HepG2 (cell line): ENCODE measurements around the gene CUL9. TPM values are rescaled to one million over a fixed set of nuclear protein-coding genes. Genes with fewer than 3 reads are reported as not detected.

Experiments used
- AKAP8 ChIP-seq: sonication (generic); formaldehyde crosslinking; IDR thresholded peaks from 2 replicates; pipeline ENCODE4 v1.5.1; 2020; ENCODE audit warnings: mild to moderate bottlenecking, missing genetic modification reagents
- ARNTL ChIP-seq: sonication (generic); formaldehyde crosslinking; IDR thresholded peaks from 2 replicates; pipeline ENCODE4 v1.4.0; 2020; ENCODE audit warnings: mild to moderate bottlenecking, missing genetic modification reagents
- ELF1 ChIP-seq: sonication (generic); formaldehyde crosslinking; IDR thresholded peaks from 2 replicates; pipeline ENCODE4 v1.4.0; 2020; ENCODE audit warnings: missing genetic modification reagents
- HNF1A ChIP-seq, 2 experiments: sonication (generic) in 1 of 2; formaldehyde crosslinking in 1 of 2; IDR thresholded peaks; 2 replicates each; pipeline versions ENCODE4 v1.4.0 to v1.6.1; 2016 to 2020; ENCODE audit warnings: borderline replicate concordance in 1 of 2, low read depth in 1 of 2, mild to moderate bottlenecking in 1 of 2, missing genetic modification reagents in 1 of 2
- HNRNPK ChIP-seq: fragments of 200-400 bp; formaldehyde crosslinking; IDR thresholded peaks from 2 replicates; pipeline ENCODE4 v1.6.1; 2018; ENCODE audit warnings: low read length, low read depth, moderate library complexity, mild to moderate bottlenecking; ENCODE audit not compliant: poor library complexity, severe bottlenecking
- IKZF4 ChIP-seq: sonication (generic); formaldehyde crosslinking; IDR thresholded peaks from 2 replicates; pipeline ENCODE4 v1.5.1; 2020; ENCODE audit warnings: borderline replicate concordance, mild to moderate bottlenecking, low read depth, missing genetic modification reagents; ENCODE audit errors: not compliant biosample characterization
- IRX3 ChIP-seq: sonication (generic); formaldehyde crosslinking; IDR thresholded peaks from 2 replicates; pipeline ENCODE4 v1.8.1; 2023; ENCODE audit warnings: mild to moderate bottlenecking, low read depth, missing genetic modification reagents, borderline replicate concordance
- KAT8 ChIP-seq: IDR thresholded peaks from 2 replicates; pipeline ENCODE4 v1.6.1; 2016; ENCODE audit warnings: missing genetic modification reagents, missing compliant biosample characterization
- NR2F6 ChIP-seq, 2 experiments: IDR thresholded peaks; 2 replicates each; pipeline ENCODE4 v1.6.1; 2016; ENCODE audit warnings: antibody characterized with exemption in 1 of 2, mild to moderate bottlenecking in 1 of 2
- PHF8 ChIP-seq: sonication (generic); formaldehyde crosslinking; IDR thresholded peaks from 2 replicates; pipeline ENCODE4 v1.5.0; 2020; ENCODE audit warnings: missing genetic modification reagents
- RARA ChIP-seq: IDR thresholded peaks from 2 replicates; pipeline ENCODE4 v1.6.1; 2016; ENCODE audit warnings: missing genetic modification reagents, missing compliant biosample characterization
- RBFOX2 ChIP-seq: fragments of 200-400 bp; formaldehyde crosslinking; IDR thresholded peaks from 2 replicates; pipeline ENCODE4 v1.6.1; 2017; ENCODE audit warnings: low read depth, mild to moderate bottlenecking, low read length
- SPEN ChIP-seq: sonication (generic); formaldehyde crosslinking; IDR thresholded peaks from 2 replicates; pipeline ENCODE4 v1.5.1; 2020; ENCODE audit warnings: low read depth, mild to moderate bottlenecking, missing genetic modification reagents
- TBP ChIP-seq: sonication (generic); formaldehyde crosslinking; IDR thresholded peaks from 2 replicates; pipeline ENCODE4 v1.5.0; 2020; ENCODE audit warnings: missing genetic modification reagents
- ZBTB38 ChIP-seq: sonication (generic); formaldehyde crosslinking; IDR thresholded peaks from 2 replicates; pipeline ENCODE4 v1.5.1; 2020; ENCODE audit warnings: mild to moderate bottlenecking, missing genetic modification reagents
- ZFP82 ChIP-seq: sonication (generic); formaldehyde crosslinking; IDR thresholded peaks from 2 replicates; pipeline ENCODE4 v1.5.1; 2020; ENCODE audit warnings: mild to moderate bottlenecking, missing genetic modification reagents, borderline replicate concordance
- ZFX ChIP-seq: sonication (generic); formaldehyde crosslinking; IDR thresholded peaks from 2 replicates; pipeline ENCODE4 v1.4.0; 2020; ENCODE audit warnings: mild to moderate bottlenecking, low read depth, missing genetic modification reagents, moderate library complexity
- ZKSCAN8 ChIP-seq: IDR thresholded peaks from 2 replicates; pipeline ENCODE4 v1.6.1; 2016; ENCODE audit warnings: borderline replicate concordance, missing genetic modification reagents, missing compliant biosample characterization
- ZNF501 ChIP-seq: sonication (generic); formaldehyde crosslinking; IDR thresholded peaks from 2 replicates; pipeline ENCODE4 v1.5.1; 2020; ENCODE audit warnings: mild to moderate bottlenecking, moderate library complexity, missing genetic modification reagents
- ZNF510 ChIP-seq: sonication (generic); formaldehyde crosslinking; IDR thresholded peaks from 2 replicates; pipeline ENCODE4 v1.4.0; 2020; ENCODE audit warnings: low read depth, mild to moderate bottlenecking, missing genetic modification reagents
- ZSCAN31 ChIP-seq: sonication (generic); formaldehyde crosslinking; IDR thresholded peaks from 2 replicates; pipeline ENCODE4 v1.5.0; 2020; ENCODE audit warnings: low read depth, mild to moderate bottlenecking, missing genetic modification reagents
- ZSCAN9 ChIP-seq: IDR thresholded peaks from 2 replicates; pipeline ENCODE4 v1.6.1; 2016; ENCODE audit warnings: borderline replicate concordance
- polyA plus RNA-seq, 8 experiments: library from polyadenylated mRNA; depleted of rRNA in 3 of 8; stranded (reverse) in 7 of 8; unstranded in 1 of 8; fragments of >200 nt; fragmentation: Illumina TruSeq in 4 of 8; extraction: Trizol in 4 of 8; gene quantifications; 2 replicates each; pipeline versions ENCODE4 v1.2.1 to v1.2.3, GENCODE V29; 2011 to 2016; ENCODE audit warnings: low read depth in 4 of 8, missing spikeins in 1 of 8, mixed read lengths in 1 of 8; ENCODE audit not compliant: insufficient read depth in 1 of 8
- total RNA-seq, 5 experiments: library from RNA; depleted of rRNA; stranded (reverse); fragments of >200 nt; fragmentation: Illumina TruSeq; extraction: Trizol; gene quantifications; 2 replicates each; pipeline ENCODE4 v1.2.3, GENCODE V29; 2016; ENCODE audit warnings: low read depth in 1 of 5
- TF ChIP-seq, protein P1 (sequence below): sonication (generic); formaldehyde crosslinking; IDR thresholded peaks from 2 replicates; pipeline ENCODE4 v1.5.0; 2020; ENCODE audit warnings: mild to moderate bottlenecking, missing genetic modification reagents

The CUL9 gene
- total and polyA plus RNA-seq, 2 of the 13 experiments (the other 11 are each of a cell fraction or from before 2014, with no cell fraction given): 11.4 to 13.7 TPM

DNA sequence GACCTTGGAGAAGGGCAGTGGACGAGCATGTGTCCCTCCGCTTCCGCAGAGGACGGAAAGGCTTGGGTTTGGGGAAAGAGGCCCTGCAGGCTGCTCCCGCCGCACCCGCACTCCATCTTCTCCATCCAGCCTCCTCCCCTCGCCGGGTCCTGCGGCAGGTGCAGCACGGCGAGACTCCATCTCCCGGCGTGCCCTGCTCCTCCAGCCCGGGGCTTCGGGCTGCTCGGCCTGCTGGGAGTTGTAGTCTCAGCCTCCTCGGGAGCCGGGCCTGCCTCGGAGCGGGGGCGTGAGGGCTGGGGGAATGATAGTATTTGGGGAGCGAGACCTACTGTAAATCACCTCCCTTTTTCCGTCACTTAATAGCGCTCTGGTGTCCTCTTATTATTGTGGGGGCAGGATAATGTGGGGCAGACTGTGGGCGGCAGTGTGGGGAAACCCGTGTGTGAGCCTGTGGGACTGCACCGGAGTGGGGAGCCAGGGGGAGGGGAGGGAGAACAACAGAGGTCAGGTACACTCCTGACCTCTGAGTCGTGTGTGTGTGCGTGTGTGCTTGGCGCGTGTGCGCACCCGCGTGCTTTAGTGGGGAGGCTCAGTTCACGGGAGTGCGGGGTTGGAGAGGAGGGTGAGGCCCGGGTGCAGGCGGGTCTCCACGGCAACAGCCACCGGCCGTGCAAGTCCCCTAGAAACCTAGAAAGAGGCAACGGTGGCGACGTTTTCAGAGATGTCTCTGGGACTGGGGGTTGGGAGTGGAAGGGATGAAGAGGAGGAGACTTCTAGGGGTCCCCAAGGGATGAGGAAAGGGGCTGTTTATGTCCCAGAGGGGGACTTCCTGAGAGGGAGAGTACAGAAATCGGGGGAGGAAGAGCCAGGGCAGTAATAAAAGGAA is 65.4 kb downstream of the CUL9 start (continued):
- TF ChIP-seq IKZF4 (CRISPR knock-in tag) (peak; percentile 78), PHF8 (CRISPR knock-in tag) (peak; percentile 54; the same call in 1 of the 2 replicates), ZSCAN31 (CRISPR knock-in tag) (peak; percentile 50; the same call in 1 of the 2 replicates), HNF1A (IDR thresholded peaks at IDR 0.05; ENCODE audit: low read depth) (no peak), HNF1A (CRISPR knock-in tag; IDR thresholded peaks at IDR 0.05; ENCODE audit: borderline replicate concordance) (peak; percentile 52; the same call in 1 of the 2 replicates), RBFOX2 (peak; percentile 71), RARA (CRISPR knock-in tag) (0 out of 2 replicates have a peak, but pooled peaks have one; percentile 3), ZFX (peak; percentile 88), AKAP8 (CRISPR knock-in tag) (peak; percentile 92), KAT8 (CRISPR knock-in tag) (peak; percentile 71), HNRNPK (peak; percentile 79), ARNTL (CRISPR knock-in tag) (0 out of 2 replicates have a peak, but pooled peaks have one; percentile 61), IRX3 (CRISPR knock-in tag) (0 out of 2 replicates have a peak, but pooled peaks have one; percentile 39), ZKSCAN8 (CRISPR knock-in tag) (no peak), TBP (peak; percentile 98), ZSCAN9 (CRISPR knock-in tag) (peak; percentile 14; the same call in 1 of the 2 replicates), ZBTB38 (peak; percentile 93), ELF1 (CRISPR knock-in tag) (peak; percentile 81), NR2F6 (IDR thresholded peaks at IDR 0.05) (peak; percentile 54), NR2F6 (CRISPR knock-in tag; IDR thresholded peaks at IDR 0.05) (no peak; the same call in 1 of the 2 replicates), ZNF510 (peak; percentile 81; the same call in 1 of the 2 replicates), ZNF501 (CRISPR knock-in tag) (peak; percentile 81), ZFP82 (CRISPR knock-in tag) (0 out of 2 replicates have a peak, but pooled peaks have one; percentile 58), SPEN (CRISPR knock-in tag) (peak; percentile 89)
- TF ChIP-seq, protein P1, sequence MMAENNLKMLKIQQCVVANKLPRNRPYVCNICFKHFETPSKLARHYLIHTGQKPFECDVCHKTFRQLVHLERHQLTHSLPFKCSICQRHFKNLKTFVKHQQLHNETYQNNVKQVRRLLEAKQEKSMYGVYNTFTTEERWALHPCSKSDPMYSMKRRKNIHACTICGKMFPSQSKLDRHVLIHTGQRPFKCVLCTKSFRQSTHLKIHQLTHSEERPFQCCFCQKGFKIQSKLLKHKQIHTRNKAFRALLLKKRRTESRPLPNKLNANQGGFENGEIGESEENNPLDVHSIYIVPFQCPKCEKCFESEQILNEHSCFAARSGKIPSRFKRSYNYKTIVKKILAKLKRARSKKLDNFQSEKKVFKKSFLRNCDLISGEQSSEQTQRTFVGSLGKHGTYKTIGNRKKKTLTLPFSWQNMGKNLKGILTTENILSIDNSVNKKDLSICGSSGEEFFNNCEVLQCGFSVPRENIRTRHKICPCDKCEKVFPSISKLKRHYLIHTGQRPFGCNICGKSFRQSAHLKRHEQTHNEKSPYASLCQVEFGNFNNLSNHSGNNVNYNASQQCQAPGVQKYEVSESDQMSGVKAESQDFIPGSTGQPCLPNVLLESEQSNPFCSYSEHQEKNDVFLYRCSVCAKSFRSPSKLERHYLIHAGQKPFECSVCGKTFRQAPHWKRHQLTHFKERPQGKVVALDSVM (CRISPR knock-in tag): peak; percentile 51; the same call in 1 of the 2 replicates
